GM18867 (cell line): ENCODE measurements around the gene HDLBP.

Source experiments
- ATAC-seq: cut with Tn5 transposase; IDR thresholded peaks from one replicate; pipeline ENCODE4 v1.9.1; 2021; ENCODE audit warnings: mild to moderate bottlenecking, moderate library complexity; ENCODE audit not compliant: unreplicated experiment

Gene HDLBP

DNA sequence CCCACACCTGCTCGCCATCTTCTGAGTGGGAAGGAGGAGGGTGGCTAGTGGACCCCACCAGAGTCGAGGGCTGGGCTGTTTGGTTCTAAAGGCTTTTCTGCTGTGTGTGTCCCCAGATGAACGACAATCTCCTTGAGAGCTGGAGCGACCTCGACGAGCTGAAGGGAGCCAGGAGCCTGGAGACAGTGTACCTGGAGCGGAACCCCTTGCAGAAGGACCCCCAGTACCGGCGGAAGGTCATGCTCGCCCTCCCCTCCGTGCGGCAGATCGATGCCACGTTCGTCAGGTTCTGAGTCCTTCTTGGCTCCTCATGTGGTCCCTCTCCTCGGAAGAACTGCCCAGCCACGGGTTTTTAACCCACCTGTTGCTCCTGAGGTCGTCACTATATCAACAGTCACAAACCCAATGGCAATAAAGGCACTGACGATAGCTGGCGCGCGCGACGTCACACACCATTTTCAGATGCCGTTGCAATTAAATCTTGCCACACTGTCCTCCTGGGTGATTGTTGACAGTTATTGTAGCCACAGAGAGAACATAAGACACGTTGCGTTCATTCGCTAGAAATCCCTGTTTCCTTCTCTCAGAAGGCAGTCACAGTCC lies 132.8 kb downstream of the HDLBP start:
- no peak for ATAC-seq

DNA sequence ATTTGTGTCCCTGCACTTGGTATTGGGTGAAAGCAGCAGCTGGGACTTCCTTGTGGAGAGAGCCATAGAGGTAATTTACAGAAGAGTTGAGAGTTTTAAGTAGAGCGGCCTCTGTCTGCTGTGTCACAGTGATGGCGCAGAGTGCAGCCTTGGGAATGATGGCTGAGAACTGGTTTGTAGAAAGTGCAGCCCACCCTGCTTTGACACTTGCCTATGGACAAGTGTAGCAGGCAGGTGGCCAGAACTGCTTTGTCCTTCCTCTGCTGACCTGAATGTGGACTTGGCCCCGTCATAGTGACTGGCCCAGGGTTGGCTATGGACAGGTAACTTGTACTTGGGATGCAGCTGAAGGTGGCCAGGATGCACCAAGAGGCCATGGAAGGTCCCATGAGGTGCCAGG lies 133.3 kb downstream of the HDLBP start:
- ATAC-seq, result no peak

DNA sequence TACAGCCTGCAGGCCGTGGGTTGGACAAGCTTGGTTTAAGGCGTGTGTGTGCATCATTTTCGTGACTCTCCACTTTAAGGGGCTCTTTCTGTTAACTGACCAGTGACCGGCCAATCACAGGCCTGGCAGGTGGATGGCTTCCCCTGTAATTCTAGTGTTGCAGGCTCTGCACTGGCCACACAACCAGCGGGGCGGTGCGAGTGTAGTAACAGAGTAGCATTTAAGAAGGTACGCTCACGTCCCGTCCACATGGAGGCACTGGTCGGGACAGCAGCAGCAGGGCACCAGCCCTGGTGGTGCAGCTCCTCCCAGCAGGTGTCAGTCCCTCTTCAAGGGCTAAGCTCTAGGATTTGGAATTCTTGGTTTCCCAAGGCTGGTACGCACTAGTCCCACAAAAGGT lies 135.0 kb downstream of the HDLBP start:
- no peak for ATAC-seq

DNA sequence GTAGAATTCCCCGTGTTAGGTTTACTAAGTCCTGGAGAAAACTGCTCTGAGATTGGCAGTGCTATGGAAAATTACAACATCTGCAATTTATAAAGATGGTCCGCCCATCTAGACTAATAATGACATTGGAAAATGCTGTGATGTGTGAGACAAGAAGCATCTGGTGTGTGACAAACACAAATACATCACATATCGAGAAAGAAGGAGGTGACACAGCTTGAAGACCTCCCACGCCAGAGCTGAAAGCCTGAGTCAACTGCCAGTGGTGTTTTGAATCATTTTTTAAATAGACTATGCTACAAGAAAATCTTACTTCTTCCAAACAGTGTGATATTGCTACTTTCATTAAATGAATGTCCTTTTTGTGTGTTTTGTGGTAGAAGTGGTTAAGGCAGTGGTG lies 135.6 kb downstream of the HDLBP start:
- ATAC-seq, result no peak

DNA sequence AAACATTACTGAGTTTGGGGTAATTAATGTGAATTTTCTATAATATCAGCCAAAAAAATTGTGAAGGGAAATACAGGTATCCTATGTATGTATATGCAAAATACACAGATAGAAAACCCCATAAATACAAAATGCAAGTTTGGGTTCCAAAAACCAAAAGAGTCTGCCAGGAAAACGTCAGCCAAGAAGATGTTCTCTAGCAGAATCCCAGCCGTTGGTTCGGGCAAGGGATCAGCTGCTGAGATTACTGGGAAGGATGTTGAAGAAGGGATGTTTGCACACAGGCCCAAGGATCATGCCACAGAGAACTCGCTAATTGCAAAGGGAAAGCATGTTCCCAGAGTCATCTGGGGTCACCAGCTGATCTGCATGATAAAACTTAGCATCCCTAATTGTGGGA lies 136.5 kb downstream of the HDLBP start:
- ATAC-seq, result no peak

DNA sequence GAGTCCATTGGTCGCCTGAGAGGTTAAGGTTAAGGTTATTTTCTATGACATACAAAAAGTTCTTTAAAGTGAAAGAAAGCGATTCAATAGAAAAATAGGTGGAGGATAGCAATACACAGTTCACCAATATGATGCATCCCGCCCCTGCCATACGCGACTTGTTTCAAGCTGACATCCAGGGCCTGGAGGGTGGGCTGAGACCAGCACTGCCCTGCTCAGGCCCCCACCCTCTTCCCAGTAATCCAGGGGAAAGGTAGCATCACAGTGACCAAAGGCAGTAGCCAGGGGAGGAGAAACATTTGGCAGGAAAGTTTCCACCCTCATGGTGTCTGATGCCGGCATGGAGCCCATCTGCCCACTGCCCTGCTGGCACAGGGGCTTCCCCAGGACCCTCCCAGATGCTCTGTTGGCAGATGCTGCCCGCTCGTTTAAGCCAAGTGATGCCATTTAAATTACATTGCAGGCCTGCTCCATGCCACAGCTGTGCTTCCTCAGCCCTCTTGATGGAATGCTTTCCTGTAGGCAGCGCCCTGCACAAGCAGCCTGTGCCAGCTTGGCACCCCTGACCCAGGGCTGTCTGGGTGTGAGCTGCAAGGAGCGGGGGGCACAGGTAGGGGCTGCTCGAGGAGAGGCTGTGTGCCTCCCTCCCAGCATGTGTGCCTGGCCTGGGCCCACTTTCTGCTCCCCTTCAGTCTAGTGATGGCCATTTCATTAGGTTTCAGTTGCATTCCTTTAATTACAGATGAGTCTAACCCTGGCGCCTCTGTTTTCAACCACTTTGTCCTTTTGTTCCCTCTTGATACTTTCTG lies 137.7 kb downstream of the HDLBP start:
- no peak for ATAC-seq
